Measurements from ENCODE around the gene DNAH2.

DNAH2 gene

GRCh38 chr17:7834957-7835813 lies 117.6 kb downstream of the DNAH2 start (continued):
- TF ChIP-seq PRDM1 (tag by site-specific recombination; IDR thresholded peaks at IDR 0.05) (0 out of 2 replicates have a peak, but pooled peaks have one; percentile 3), SP7 (tag by site-specific recombination; IDR thresholded peaks at IDR 0.05) (peak; percentile 10), OSR2 (tag by site-specific recombination; IDR thresholded peaks at IDR 0.05) (peak; percentile 40; the same call in 1 of the 2 replicates), ZNF585B (tag by site-specific recombination; IDR thresholded peaks at IDR 0.05) (no peak), BCL11A (tag by site-specific recombination; IDR thresholded peaks at IDR 0.05; ENCODE audit: low read depth) (peak; percentile 67; the same call in 1 of the 2 replicates), IKZF3 (tag by site-specific recombination; IDR thresholded peaks at IDR 0.05) (peak; percentile 99), ZBTB17 (tag by site-specific recombination; IDR thresholded peaks at IDR 0.05) (peak; percentile 94), ZBTB8A (tag by site-specific recombination; IDR thresholded peaks at IDR 0.05) (peak; percentile 3), ZBTB20 (tag by site-specific recombination; IDR thresholded peaks at IDR 0.05) (peak; percentile 10; the same call in 1 of the 2 replicates), ZEB2 (tag by site-specific recombination; IDR thresholded peaks at IDR 0.05) (peak; percentile 93), ZBTB10 (tag by site-specific recombination; IDR thresholded peaks at IDR 0.05) (peak; percentile 35), ZNF2 (tag by site-specific recombination; IDR thresholded peaks at IDR 0.05) (peak; percentile 71), ZNF341 (tag by site-specific recombination; IDR thresholded peaks at IDR 0.05; ENCODE audit: low read depth) (peak; percentile 86), ZFP41 (tag by site-specific recombination; IDR thresholded peaks at IDR 0.05; ENCODE audit: borderline replicate concordance) (no peak), ZNF433 (tag by site-specific recombination; IDR thresholded peaks at IDR 0.05; ENCODE audit: low read depth) (no peak), KLF10 (tag by site-specific recombination; IDR thresholded peaks at IDR 0.05) (peak; percentile 90), ZNF311 (tag by site-specific recombination; IDR thresholded peaks at IDR 0.05; ENCODE audit: borderline replicate concordance) (no peak), EGR2 (tag by site-specific recombination; IDR thresholded peaks at IDR 0.05; ENCODE audit: low read depth) (peak; percentile 57; the same call in 1 of the 2 replicates), ATF2 (tag by site-specific recombination; IDR thresholded peaks at IDR 0.05; ENCODE audit: low read depth) (peak; percentile 65), ZNF24 (tag by site-specific recombination; IDR thresholded peaks at IDR 0.05) (peak; percentile 30; the same call in 1 of the 2 replicates), ZNF777 (tag by site-specific recombination; IDR thresholded peaks at IDR 0.05; ENCODE audit: borderline replicate concordance) (no peak), GLIS1 (tag by site-specific recombination; IDR thresholded peaks at IDR 0.05) (peak; percentile 72), ZXDB (tag by site-specific recombination; IDR thresholded peaks at IDR 0.05) (0 out of 2 replicates have a peak, but pooled peaks have one; percentile 2), ZFHX2 (tag by site-specific recombination; conservative IDR thresholded peaks at IDR 0.05) (peak; percentile 94), ZNF639 (tag by site-specific recombination; IDR thresholded peaks at IDR 0.05) (0 out of 2 replicates have a peak, but pooled peaks have one; percentile 11), ZNF449 (tag by site-specific recombination; IDR thresholded peaks at IDR 0.05) (no peak), ZNF654 (tag by site-specific recombination; IDR thresholded peaks at IDR 0.05; ENCODE audit: low read depth) (peak; percentile 66), ZNF843 (tag by site-specific recombination; IDR thresholded peaks at IDR 0.05) (peak; percentile 13), ZNF248 (tag by site-specific recombination; IDR thresholded peaks at IDR 0.05) (no peak), KLF16 (tag by site-specific recombination; IDR thresholded peaks at IDR 0.05) (0 out of 2 replicates have a peak, but pooled peaks have one; percentile 27)

Measured in HEK293 (cell line).